ENCODE measurements around the gene RDH16. TPM values are rescaled to one million over a fixed set of nuclear protein-coding genes. Genes with fewer than 3 reads are reported as not detected.
"Not testable (repeated sequence)": the region's sequence is repeated elsewhere in the genome, so short reads cannot be mapped to it uniquely, and the experiment has no call there.

The RDH16 gene
- total RNA-seq, 2 donors from 2014 or later, result 0.16 TPM; not detected in 1

DNA sequence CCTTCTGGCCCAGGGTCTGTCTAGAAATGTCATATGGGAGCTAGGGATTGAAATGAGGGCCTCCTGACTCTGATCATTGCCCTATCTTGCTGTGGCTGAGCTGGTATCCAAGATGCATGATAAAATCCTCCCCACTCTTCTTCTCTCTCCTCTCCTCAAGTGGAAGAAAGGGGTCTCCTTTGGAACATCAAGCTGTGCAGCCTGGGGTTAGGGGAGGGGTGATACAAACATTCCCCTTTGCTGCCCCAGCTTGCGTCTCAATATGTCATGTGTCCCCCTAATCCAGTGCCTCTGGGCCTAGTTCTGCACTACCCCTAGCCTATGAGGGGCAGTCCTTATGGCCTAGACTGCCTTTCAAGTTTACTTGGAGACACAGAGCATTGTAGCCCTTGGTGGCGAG is 8.5 kb downstream of the RDH16 start:
- Histone ChIP-seq H3K36me3 (no peaks in the 10 kb centered on the region), H3K27me3 (no peaks in the 10 kb centered on the region), H3K4me1 (no peaks in the 10 kb centered on the region), H3K9me3 (no peaks in the 10 kb centered on the region), H3K27ac (no peak overlapping the region), H3K4me3 (no peak overlapping the region)
- TF ChIP-seq, protein P1, sequence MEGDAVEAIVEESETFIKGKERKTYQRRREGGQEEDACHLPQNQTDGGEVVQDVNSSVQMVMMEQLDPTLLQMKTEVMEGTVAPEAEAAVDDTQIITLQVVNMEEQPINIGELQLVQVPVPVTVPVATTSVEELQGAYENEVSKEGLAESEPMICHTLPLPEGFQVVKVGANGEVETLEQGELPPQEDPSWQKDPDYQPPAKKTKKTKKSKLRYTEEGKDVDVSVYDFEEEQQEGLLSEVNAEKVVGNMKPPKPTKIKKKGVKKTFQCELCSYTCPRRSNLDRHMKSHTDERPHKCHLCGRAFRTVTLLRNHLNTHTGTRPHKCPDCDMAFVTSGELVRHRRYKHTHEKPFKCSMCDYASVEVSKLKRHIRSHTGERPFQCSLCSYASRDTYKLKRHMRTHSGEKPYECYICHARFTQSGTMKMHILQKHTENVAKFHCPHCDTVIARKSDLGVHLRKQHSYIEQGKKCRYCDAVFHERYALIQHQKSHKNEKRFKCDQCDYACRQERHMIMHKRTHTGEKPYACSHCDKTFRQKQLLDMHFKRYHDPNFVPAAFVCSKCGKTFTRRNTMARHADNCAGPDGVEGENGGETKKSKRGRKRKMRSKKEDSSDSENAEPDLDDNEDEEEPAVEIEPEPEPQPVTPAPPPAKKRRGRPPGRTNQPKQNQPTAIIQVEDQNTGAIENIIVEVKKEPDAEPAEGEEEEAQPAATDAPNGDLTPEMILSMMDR (IDR thresholded peaks at IDR 0.05), result no peak
- no peak for DNase-seq (ENCODE audit: low spot score)

DNA sequence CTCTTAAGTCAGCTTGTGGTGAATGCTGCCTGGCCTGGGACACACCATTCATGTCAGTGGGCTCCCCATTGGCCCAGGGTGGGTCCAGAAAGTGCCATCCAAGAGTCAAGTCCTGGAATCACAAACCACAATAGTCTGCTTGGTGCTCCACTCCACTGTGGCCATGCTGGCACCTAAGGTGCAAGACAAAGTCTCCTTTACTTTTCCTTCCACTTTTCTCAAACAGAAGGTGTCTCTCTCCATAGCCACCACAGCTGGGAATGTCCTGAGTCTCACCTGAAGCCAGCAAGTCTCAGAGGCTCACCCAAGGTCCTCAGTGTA is 9.0 kb downstream of the RDH16 start:
- H3K4me3 ChIP-seq, result no peak overlapping the region
- H3K27me3 ChIP-seq, result no peaks in the 10 kb centered on the region
- H3K4me1 ChIP-seq, result no peaks in the 10 kb centered on the region
- TF ChIP-seq, protein P1 (IDR thresholded peaks at IDR 0.05), result no peak
- H3K27ac ChIP-seq, result no peak overlapping the region
- no peaks in the 10 kb centered on the region for H3K9me3 ChIP-seq
- H3K36me3 ChIP-seq, result no peaks in the 10 kb centered on the region
- DNase-seq (ENCODE audit: low spot score), result no peak

DNA sequence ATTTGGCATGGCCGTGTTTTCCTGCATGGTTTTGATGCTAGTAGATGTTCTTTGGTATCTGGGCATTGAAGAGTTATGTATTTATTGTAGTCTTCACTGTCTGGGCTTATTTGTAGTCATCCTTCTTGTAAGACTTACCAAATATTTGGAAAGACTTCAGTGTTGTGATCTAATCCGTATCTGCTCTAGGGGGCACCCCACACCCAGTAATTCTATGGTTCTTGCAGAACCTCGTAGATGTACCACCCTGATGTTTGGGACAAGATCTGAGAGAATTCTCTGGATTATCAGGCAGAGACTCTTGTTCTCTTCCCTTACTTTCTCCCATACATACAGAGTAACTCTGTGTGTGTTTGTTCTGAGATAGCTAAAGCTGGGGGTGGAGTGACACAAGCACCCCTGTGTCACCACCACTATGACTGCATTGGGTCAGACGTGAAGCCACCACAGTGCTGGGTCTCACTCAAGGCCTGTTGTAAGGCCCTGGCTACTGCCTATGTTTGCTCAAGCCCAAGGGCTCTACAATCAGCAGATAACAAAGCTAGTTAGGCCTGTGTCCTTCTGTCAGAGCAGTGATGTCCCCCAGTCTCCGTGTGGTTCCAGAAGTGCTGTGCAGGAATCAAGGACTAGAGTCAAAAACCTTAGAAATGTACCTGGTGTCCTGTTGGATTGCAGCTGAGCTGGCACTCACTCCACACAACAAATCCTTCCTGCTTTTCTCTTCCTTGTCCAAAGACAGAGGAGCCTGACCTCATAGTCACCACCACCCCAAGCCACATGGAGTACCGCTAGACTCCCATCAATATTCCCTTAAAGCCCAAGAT is 9.6 kb downstream of the RDH16 start:
- DNase-seq (ENCODE audit: low spot score), result no peak
- TF ChIP-seq, protein P1 (IDR thresholded peaks at IDR 0.05), result no peak
- H3K27ac ChIP-seq, result no peak overlapping the region

DNA sequence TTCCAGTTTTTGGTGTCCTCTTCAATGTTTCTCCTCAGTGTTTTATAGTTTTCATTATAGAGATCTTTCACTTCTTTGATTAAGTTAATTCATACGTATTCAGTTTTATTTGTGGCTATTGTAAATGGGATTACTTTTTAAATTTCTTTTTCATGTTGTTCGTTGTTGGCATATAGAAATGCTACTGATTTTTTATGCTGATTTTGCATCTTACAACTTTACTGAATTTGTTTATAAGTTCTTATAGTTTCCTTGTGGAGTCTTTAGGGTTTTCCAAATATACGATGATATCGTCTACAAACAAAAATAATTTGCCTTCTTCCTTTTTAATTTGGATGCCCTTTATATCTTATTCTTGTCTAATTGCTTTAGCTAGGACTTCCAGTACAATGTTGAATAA is 13.5 kb downstream of the RDH16 start:
- Histone ChIP-seq H3K36me3 (no peaks in the 10 kb centered on the region), H3K4me3 (no peak overlapping the region), H3K4me1 (peaks cover 0 to 10% of the 10 kb centered on the region in 2 donors), H3K27me3 (no peaks in the 10 kb centered on the region), H3K9me3 (no peaks in the 10 kb centered on the region), H3K27ac (no peak overlapping the region)
- no peak for DNase-seq (ENCODE audit: low spot score)
- TF ChIP-seq, protein P1 (IDR thresholded peaks at IDR 0.05), result no peak

More for the DNA sequence above, 9.6 kb downstream of the RDH16 start:
- H3K27me3 ChIP-seq, result no peaks in the 10 kb centered on the region
- no peak overlapping the region for H3K4me3 ChIP-seq
- no peaks in the 10 kb centered on the region for H3K4me1 ChIP-seq
- H3K9me3 ChIP-seq, result no peaks in the 10 kb centered on the region
- H3K36me3 ChIP-seq, result no peaks in the 10 kb centered on the region

DNA sequence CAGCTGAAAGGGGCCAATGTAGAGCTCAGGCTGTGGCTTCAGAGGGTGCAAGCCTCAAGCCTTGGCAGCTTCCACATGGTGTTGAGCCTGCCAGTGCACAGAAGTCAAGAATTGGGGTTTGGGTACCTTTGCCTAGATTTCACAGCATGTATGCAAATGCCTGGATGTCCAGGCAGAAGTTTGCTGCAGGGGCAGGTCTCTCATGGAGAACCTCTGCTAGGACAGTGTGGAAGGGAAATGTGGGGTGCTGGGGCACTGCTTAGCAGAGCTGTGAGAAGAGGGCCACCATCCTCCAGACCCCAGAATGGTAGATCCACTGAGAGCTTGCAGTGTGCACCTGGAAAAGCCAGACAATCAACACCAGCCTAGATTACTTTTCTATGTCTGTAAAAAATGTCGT is 14.0 kb downstream of the RDH16 start:
- peaks cover 0 to 10% of the 10 kb centered on the region in 2 donors for H3K4me1 ChIP-seq
- H3K4me3 ChIP-seq; H3K27me3 ChIP-seq; H3K36me3 ChIP-seq; DNase-seq (ENCODE audit: low spot score); H3K9me3 ChIP-seq; H3K27ac ChIP-seq: not testable (repeated sequence)

DNA sequence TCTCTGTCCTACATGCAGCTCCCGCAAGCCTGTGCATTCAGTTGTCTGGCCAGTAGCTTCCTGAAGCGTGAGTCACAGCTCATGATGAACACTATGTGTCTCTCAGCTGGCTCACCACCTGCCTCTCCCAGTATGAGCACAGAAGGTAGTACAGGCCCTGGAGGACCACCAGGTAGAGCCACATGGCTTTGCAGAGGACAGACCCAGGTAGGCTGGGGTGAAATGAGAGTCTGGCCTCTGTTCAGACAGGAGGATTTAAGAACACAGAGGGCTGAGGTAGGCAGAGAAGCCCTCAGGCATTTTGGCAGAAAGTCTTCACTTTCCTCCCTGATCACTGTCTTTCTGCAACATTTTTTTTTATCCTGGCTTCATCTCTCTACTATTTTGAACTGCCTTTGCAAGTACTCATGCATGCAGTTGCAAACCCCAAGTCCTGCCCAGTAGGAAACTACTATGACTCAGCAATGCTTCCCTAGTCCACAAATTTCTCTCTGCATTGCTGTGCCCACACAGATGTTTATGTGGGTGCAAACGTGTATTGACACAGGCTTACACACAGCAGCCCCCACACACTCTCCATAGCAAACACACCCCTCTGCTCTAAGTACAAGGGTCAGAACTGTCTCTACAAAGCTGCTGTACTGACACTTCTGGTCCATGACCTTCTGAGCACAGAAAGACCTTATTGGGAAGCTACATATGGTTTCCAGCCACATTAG is 15.9 kb downstream of the RDH16 start:
- H3K36me3 ChIP-seq, result no peaks in the 10 kb centered on the region

DNA sequence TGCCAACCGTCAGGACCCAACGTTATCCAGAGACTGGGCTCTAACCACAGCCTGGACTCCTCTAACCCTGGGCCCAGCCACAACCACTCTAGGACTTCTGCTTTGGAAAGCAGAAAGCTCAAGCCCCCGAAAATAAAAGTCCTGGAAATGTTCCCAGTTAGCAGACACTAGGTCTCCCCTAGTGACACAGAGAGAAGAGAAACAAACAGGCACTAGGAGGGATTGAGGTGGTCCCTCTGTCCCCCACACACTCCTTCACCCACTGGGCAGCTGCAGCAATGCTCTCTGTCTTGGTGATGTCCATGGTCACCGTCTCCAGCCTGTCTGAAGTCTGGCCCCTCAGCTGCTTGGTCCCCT is 16.5 kb downstream of the RDH16 start:
- DNase-seq (ENCODE audit: low spot score); H3K27me3 ChIP-seq; H3K36me3 ChIP-seq; H3K4me3 ChIP-seq; H3K27ac ChIP-seq; H3K9me3 ChIP-seq: not testable (repeated sequence)
- H3K4me1 ChIP-seq, result peaks cover 0 to 10% of the 10 kb centered on the region in 2 donors

More for the DNA sequence above, 15.9 kb downstream of the RDH16 start:
- no peak for DNase-seq (ENCODE audit: low spot score)
- Histone ChIP-seq H3K4me3 (no peak overlapping the region), H3K9me3 (no peaks in the 10 kb centered on the region), H3K27me3 (no peaks in the 10 kb centered on the region), H3K27ac (no peak overlapping the region), H3K4me1 (peaks cover 0 to 10% of the 10 kb centered on the region in 2 donors)
- TF ChIP-seq, protein P1 (IDR thresholded peaks at IDR 0.05), result no peak

All from right atrium auricular region (tissue), 2 donors.